ENCODE data around the gene GAP43.

The GAP43 gene, protein sequence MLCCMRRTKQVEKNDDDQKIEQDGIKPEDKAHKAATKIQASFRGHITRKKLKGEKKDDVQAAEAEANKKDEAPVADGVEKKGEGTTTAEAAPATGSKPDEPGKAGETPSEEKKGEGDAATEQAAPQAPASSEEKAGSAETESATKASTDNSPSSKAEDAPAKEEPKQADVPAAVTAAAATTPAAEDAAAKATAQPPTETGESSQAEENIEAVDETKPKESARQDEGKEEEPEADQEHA

DNA sequence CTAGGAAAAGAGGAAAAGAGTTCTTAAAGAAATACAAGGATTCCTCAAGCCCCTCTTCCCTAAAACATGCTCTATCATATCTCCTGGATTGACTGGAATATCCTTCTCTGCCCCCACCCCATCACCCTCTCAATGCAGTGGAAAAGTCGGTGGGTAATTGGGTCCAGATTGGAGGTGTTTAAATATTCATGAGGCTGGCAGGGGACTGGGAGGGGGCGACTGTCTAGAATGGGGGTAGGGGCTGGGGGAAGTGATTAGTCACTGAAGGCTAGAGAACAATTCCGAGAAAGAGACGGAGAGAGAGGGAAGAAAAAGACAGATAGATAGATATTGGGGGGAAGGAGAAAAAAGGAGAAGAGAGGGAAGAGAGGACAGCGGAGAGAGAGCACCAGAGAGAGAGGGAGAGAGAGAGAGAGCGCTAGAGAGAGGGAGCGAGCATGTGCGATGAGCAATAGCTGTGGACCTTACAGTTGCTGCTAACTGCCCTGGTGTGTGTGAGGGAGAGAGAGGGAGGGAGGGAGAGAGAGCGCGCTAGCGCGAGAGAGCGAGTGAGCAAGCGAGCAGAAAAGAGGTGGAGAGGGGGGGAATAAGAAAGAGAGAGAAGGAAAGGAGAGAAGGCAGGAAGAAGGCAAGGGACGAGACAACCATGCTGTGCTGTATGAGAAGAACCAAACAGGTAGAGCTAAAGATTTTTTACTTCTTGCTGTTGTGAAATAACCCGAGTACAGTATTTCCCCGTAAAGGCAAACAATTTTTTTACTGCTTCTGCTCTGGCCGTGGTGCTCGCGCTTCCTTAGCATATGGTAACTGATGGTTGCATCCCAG lies at the start of gene GAP43:
TSS of gene GAP43 (plus strand) at position 467 of the 825 bp plus-strand sequence. CDS start at position 647, 180 bp downstream.
- peak; percentile 81 for DNase-seq

DNA sequence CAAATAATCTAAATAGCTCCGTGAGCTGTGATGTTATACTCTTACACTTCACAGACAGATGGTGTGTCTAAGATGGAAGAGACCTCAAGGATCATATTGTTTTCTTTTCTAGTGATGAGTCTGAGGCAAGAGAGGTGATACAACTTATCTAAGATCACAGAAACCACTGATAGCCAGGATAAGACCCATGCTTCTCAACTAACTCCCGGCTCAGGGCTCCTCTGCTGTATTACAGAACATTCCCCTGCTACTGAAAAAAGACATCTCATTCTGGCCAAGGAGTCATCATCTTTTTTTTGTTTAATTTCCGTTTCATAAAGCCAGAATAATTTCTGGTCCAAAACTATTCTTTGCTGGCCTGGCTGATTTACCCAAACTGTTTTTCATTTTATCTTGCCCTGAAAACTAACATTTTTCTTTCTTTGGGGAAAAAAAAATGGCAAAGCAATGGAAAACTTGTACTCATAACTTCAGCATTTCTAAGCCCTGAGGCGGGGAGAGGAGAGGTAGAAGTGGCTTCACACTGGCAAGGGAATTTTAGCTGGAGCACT lies 46.9 kb upstream of the GAP43 start:
- DNase-seq = no peak

DNA sequence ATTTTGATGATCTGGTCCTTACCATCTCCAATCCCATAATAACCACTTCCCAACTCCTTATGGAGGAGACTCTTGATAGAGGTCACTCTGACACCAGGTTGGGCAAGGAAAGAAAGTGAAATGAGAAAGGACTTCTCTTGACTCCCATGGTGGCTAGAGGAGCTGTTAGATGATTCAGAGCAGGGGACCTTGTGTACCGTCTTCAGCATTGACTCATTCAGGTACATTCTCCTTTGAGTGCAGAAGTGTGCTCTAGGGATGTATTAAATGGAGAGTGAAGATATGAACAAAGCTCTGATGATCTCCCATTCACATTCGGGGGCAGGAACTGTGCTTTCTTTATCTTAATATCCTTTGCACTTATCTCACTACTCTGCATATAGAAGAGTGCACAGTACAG lies 46.3 kb upstream of the GAP43 start:
- no peak for DNase-seq

DNA sequence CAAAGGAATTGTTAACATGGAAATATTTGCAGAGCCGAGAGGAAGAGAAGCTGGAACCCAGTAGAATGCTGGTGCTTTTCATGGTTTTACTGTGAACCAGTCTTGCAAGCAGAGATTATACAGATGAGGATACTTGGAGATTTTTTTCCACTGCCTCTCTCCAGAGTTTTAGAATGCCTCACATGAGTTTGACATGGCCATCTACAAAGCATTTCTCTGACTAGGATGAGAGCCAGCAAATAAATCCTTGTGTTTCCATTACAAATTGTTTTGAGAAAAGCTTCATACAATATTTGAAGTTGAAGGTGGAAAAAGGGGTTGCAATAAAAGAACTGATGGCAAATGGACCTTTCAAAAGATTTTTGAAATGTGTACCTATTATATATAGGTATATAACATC lies 45.0 kb upstream of the GAP43 start:
- no peak for DNase-seq

DNA sequence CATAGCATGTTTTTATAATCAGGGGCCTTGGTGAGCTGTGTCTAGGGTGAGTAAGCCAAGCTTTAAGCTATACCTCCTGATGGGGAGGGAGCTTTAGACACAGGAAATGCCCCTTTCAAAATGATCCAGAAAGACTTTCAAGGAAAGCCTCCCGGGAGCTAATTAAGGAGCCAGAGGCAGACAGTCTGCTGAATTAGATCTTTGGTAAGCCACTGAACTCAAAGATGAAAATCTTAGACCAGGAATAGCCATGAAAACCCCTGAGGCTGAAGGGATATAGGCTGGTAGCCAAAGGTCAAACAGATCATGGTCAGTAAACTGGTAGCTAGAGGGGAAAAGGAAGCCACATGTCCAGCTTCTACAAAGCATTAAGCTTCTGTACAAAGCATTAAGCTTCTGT lies 42.7 kb upstream of the GAP43 start:
- no peak for DNase-seq

DNA sequence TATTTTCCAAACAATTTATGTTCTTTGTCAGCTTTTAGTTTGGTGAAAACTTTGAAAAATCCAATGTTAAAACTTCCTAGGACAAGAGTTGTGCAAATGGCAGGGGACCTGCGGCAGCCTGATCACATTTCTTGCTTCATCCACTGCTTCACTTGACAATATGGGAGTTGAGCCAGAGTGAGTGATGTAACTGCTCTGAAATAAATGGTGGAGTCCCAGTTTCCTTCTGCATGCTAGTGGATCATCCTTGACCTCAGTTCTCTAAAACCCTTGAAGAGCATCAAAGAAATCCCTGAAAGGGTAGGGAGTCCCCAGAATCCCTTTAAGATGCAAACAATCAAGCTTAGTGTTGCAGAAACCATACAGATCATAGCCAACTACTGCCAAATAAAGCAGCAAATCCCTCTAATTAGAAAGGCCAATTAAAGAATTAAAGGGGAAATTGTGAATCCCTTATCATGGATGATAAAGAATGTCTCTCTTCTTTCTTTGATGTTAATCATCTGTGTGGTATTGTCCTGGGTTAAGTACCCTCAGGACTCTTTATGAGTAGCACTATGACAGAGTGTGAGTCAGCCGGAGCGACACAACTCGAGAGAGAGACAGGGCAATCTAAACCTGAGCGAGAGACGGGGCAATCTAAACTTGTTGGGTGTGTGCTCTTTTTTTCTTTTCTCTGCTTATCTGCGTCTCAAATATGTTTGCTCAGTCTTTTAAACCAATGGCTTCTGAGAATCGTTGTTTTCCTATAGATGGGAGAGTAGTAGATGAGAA lies 41.8 kb upstream of the GAP43 start:
- DNase-seq = peak; percentile 38

DNA sequence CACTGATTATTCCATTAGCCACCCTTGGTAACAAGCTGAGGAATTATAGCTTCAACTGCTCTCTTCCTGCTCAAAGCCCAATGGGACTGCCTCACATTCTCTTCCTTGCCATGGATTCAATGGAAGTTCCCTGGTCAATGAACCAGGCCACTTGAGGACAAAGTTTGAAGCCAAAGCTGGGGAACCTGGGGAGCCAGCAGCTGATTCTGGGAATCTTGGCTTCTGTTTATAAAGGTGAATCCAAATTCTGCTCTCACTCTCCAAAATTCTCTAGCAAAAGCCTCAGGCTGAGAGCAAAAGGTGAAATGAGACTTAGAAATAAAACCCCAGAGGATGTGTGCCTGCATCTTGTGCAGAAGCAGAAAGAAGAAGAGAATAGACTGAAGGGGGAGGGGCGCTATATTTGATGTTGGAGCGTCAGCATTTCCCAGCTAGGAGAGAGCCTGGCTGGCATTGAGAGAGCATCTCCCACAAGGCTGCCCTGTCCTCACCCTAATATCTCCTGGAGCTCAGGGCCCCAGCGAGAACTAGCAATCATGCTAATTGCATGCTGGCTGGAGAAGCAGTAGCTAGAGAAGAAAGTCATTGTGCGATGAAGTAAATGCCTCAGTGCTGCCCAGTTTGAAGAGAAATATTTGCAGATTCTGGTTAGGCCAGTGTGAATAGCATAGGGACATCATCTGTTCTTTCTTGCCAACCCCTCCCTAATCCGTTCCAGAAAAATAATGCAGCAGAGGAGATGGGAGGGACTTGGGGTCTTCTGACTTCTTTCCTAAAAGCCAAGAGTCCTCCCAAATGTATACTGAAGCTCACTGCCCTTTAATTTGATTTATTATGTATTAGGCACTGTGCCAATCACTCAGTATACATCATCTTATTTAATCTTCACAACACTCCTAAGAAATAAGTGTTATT lies 34.9 kb upstream of the GAP43 start:
- no peak for DNase-seq

DNA sequence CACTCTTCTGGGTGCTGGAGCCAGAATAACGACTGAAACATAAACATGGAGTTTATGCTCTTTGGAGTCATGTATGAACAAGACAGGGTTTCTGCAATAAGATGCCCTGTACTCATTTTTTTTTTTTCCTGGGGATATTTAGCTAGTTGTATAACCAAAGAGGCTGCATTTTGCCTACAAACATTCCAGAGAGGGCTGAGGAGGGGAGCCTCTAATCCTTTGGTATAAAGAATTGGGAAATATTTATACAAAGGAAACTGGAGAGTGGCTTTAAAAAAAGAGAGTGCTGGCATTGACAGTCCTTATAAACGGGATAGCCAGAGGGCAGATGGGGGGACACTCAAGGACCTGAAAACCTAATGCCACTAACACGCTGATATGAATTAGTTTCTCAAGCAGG lies 32.4 kb upstream of the GAP43 start:
- no peak for DNase-seq

DNA sequence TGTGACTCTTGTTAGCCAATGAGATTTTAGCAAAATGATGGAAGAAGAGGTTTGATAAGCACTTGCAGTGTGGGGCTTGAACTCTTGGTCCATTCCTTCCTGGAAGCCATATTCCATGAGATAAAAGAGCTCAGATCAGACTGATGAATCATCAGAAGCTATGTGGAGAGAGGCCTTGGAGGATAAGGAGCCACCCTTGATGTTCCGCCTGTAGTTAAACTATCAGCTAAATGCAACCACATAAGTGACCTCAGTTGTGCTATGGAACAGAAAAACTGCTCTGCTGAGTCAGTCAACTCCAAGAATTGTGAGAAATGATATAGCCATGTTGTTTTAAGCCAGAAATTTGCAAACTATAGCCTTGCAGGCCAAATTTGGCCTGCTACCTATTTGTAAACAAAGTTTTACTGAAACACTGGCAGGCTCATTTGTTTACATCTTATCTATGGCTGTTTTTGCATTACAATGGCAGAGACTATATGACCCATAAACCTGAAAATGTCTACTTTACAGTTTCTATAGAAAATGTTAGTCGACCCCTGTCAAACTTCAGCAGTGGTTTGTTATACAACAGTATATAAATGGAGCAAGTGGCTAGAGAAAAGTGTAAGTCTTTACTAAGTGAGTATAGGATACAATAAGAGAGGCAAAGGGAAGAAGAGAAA lies 27.6 kb upstream of the GAP43 start:
- DNase-seq = no peak

DNA sequence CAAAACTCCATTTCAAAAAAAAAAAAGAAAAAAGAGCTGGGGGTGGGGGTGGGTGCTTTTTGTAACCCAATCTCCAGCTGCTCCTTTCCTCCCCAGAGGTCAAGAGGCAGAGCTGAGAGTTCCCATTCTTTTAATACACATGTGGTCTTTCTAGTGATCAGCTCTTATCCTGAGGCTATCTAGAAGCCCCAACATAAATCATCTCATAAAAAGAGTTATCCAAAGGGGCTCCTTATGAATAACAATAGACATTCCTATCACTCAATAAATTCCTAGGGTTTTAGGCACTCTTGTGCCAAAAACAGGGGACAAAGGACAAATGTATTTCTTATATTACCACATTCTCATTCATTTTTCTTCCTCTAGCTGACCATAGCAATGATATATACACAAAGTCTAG lies 25.1 kb upstream of the GAP43 start:
- no peak for DNase-seq

DNA sequence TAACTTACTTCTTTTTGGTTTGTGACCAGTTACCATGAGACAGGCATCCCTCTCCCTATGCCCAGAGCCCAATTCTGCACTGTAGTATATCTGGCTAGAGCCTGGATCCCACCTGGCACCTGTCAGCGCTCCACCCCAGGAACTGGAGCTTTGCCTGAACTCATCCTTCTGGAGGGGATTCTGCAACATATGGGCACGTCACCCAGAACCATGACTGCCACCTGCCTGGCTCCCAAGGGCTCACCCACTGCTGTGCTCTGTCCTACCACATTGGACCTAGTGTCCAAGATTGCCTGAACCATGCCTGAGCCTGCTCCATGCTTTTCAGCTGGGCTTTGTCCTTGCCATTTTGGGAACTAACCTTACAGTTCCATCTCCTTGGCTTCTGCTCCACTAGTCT lies 21.1 kb upstream of the GAP43 start:
- no peak for DNase-seq

DNA sequence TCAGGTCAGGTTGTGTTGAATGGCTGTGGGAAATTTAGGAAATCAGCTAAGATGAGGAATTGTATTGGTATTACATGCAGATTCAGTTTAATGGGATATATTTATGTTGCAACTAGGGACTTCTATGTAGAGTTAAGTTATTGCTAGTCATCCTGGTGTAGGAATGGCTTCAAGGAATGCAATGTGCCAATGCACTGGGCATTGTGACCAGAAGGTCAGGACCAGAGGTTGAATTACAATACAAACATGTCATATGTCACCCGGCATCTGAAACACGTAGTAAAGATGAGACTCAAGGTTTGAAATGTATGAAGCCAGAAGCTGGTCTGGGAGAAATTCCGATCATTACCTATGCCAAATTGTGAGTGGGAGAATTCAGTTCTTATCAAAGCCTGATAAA lies 11.7 kb upstream of the GAP43 start:
- DNase-seq = peak; percentile 16

DNA sequence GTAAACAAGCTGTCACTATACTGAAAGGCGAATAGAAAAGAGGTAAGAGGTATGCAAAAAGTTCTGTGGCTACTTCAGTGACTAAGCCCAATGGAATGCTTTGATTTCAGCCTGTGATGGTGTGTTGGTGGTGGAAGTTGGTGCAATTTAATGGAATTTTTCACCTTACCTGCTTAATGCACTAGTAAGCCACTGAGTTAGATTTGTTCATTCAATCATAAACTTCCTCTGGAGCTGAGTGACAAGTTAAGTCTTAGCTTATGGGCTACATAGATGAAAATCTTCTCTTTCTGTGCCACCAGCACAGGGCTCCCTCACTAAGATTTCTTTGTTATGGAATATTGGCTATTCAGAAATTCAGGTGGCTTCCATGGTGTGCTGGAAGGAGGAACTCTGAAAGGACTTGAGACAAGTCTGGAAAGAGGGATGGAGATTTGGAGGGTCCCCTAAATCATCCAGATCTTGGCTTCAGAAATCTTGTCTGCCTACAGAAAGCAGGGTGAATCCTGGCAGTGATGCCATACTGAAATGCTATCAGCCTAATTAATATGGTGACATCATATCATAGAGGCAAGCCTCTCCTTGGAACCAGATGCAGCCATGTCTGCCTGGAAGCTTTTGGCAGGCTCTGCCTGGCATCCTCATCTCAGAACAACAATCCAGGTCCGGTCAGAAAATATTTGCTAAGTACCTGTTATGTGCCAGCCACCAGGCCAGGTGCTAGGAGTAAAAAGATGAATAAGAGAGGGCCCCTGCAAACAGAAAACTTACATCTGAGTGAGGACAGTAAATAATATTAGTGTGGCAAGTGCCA lies 8.1 kb upstream of the GAP43 start:
- DNase-seq = peak; percentile 7

DNA sequence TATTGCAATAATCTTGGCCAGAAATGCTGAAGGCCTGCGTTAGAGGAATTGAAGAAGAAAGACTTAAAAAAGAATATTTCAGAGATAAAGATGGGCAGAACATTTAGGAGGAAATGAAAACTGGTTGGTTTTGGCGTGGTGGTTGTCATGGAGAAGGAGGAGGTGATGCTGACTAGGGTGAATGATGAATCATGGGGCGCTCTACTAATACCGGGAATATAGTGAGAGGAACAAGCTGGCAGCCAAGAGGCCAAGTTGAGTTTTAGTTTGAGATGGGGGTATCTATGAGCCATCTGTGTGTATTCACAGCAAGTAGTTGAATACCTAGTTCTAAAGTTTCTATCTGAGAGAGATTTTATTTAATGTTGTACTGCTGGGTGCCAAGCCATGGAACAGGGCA lies 6.8 kb upstream of the GAP43 start:
- no peak for DNase-seq

DNA sequence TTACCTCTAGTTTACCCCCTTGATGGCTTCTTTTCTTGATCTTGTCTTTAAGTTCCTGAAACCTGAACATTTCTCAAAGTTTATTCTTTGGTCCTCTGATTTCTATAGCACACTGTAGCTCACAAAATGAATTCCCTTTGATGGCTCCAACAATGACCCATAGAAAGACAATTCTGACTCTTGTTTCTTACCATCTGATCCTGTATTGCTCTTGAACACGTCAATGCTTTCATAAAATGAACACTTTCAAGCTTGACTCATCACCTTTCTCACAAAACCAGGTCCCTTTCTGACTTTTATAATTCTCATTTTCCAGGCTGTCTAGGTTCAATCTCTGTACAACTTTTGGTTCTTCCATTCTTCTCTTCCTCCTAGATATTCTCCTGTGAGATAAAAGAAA lies 5.7 kb upstream of the GAP43 start:
- DNase-seq = no peak

DNA sequence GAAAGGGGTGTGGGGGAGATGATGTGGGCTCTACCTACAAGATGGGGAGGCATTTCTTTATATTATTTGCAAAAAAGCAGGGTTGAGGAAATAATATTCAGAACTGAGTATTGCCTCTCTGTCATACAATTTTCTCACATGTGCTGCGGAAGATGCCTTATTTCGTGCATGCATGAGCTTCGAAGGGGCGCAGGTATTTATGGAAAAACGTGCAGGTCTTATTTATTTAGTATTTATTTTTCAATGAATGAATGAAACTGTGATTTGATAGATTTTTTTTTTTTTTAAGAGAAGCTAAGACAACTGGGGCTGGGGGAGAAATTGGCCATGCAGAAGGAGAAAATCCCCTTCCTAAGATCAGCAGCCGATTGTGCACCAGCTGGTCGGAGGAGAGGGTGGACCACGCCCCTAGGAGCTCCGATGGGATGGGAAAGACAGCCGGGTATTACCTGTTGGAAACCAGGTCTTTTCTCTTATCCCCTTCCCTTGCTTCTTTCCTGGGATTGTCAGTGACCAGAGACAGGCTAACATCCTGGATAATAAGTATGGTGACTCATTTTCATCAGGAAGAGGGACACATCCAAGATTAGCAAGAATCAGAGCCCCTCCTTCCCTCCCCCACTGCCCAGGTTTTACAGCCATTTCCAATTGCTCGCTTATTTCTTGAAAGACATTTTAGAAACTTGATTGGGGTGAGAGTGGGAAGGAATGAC lies 875 bp downstream of the GAP43 start:
- DNase-seq = peak; percentile 20

DNA sequence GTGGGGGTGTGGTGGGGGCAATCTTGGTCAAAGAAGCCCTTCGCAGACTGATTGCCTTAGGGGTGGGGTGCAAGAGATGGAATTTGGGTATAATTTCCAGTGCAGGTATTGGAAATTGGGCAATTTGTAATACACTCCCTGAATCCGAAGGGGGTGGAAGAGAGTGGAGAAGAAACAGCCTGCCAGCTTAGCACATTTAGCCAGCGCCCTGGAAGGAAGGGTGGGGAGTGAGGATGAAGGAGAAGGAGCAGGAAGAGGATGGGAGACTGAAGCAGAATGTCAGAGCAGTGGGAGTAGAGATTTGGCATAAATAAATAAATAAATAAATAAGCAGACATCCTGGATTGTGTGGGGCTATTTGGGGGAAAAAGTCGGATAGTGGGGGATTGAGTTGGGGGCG lies 1.6 kb downstream of the GAP43 start:
- no peak for DNase-seq

DNA sequence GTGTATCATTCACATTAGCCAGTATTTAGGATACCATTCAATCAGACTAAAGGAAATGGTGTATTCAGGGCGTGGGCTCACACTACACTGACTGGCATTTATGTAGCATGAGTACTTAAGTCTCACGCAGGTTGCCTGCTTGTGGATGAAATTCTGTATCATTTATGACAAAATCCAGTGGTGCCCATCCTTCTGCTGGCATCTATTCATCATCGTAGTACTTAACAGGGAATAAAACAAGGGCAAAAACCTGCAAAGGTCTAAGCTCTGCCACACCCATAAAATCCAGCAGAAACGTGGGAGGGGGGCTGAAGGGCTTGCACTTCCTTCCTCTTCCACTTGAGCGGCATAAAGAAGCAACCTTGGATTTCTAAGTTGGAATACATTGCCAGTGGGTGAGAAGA lies 2.7 kb downstream of the GAP43 start:
- no peak for DNase-seq

DNA sequence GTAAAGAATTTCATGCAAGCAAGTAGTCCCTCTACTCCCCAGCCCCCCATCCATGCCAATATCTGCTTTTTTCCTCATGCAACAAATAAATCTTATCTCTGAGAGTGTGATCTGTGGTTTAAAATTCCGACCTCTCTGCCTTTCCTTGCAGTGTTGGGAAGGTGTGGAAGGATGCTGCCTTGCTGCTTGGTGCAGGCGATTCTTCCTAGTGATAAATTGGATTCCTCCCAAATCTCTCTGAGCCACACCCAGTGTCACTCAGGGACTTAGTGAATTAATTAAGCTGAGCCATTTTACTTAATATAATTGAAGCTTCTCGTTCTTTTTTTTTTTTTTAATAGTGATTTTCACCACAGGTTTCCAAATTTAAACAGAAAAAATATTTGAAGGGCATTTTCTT lies 3.4 kb downstream of the GAP43 start:
- DNase-seq = no peak
